HG03039 (cell line): ENCODE data around the gene NIBAN1.
"Not testable (repeated sequence)": the region's sequence is repeated elsewhere in the genome, so short reads cannot be mapped to it uniquely, and the experiment has no call there.

ENCODE experiments used
- ATAC-seq: cut with Tn5 transposase; IDR thresholded peaks from one replicate; pipeline ENCODE4 v1.9.1; 2021; ENCODE audit warnings: mild to moderate bottlenecking, moderate library complexity; ENCODE audit not compliant: unreplicated experiment

NIBAN1 gene

GRCh38 chr1:184973272-184974055 lies 844 bp downstream of the NIBAN1 start:
- peak; percentile 59 for ATAC-seq

GRCh38 chr1:184972315-184973055 lies 1.8 kb downstream of the NIBAN1 start:
- ATAC-seq: no peak

- no peak for ATAC-seq
Observed at GRCh38 chr1:184971522-184972265, 2.6 kb downstream of the NIBAN1 start.

- ATAC-seq: no peak
Observed at GRCh38 chr1:184970691-184971161, 3.6 kb downstream of the NIBAN1 start.

GRCh38 chr1:184966989-184967388 lies 7.3 kb downstream of the NIBAN1 start:
- ATAC-seq: no peak

GRCh38 chr1:184965944-184966860 lies 8.1 kb downstream of the NIBAN1 start:
- ATAC-seq: no peak

- no peak for ATAC-seq
Observed at GRCh38 chr1:184965439-184965838, 8.9 kb downstream of the NIBAN1 start.

GRCh38 chr1:184959626-184960025 lies 14.7 kb downstream of the NIBAN1 start:
- ATAC-seq: no peak

GRCh38 chr1:184958554-184959353 lies 15.6 kb downstream of the NIBAN1 start:
- ATAC-seq: no peak

- ATAC-seq: not testable (repeated sequence)
Observed at GRCh38 chr1:184957901-184958300, 16.4 kb downstream of the NIBAN1 start.

GRCh38 chr1:184956999-184957700 lies 17.2 kb downstream of the NIBAN1 start:
- no peak for ATAC-seq

- ATAC-seq: no peak
Observed at GRCh38 chr1:184954232-184954995, 19.9 kb downstream of the NIBAN1 start.

GRCh38 chr1:184953600-184954219 lies 20.6 kb downstream of the NIBAN1 start:
- ATAC-seq: no peak

- ATAC-seq: no peak
Observed at GRCh38 chr1:184952428-184952827, 21.9 kb downstream of the NIBAN1 start.

GRCh38 chr1:184951788-184952187 lies 22.5 kb downstream of the NIBAN1 start:
- ATAC-seq: no peak

GRCh38 chr1:184950906-184951305 lies 23.4 kb downstream of the NIBAN1 start:
- ATAC-seq: no peak

GRCh38 chr1:184950227-184950626 lies 24.1 kb downstream of the NIBAN1 start:
- no peak for ATAC-seq
